ENCODE results near the gene SARDH. TPM values are rescaled to one million over a fixed set of nuclear protein-coding genes. Genes with fewer than 3 reads are reported as not detected.

Gene SARDH
- total and polyA plus RNA-seq, 2 of the 13 experiments (the other 11 are each of a cell fraction or from before 2014, with no cell fraction given) = 11.6 to 34.9 TPM

DNA sequence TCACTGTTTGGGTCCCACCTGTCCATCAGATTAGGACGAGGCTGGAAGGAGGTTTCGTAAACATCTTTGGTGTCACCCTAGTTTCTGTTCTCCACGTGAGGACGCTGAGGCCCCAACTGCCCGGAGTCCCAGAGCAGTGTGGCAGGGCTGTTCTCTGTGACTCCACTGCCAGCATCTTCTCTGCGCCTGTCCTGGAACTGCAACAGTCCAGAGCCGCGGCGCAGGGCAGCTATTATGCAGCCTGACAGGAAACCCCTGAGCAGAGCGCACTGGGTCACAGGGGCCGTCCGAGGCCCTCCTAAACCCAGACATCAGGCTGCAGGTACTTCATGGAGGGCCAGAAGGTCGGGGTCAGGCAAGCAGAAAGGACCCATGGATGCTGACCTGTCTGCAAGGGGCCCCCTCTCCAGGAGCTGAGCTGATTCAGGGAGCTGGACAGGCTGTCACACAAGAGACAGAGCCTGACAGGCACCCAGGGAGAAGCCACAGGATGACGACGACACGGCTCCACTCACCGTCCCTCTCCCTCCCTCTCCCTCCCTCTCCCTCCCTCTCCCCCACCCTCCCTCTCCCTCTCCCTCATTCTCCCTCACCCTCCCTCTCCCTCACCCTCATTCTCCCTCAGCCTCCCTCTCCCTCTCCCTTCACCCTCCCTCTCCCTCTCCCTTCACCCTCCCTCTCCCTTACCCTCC is 70.2 kb downstream of the SARDH start:
- Histone ChIP-seq H3K36me3 (replicated peaks in 1 of 2; ENCODE audit: control insufficient read depth in 1 of 2, insufficient read depth in 2 of 2, low read length in 2 of 2) (peaks cover 8 to 19% of the 10 kb centered on the region in 2 experiments; a peak in 4 of 5 replicates), H3K9me3 (ENCODE audit: low read length) (no peaks in the 10 kb centered on the region), H3K4me3 (replicated peaks in 1 of 3; ENCODE audit: insufficient read depth in 1 of 3, low read depth in 2 of 3, low read length in 3 of 3) (no peak overlapping the region), H3K9ac (ENCODE audit: insufficient read depth, low read depth, low read length) (no peak overlapping the region), H3K4me2 (ENCODE audit: low read depth, low read length) (no peak overlapping the region), H4K20me1 (ENCODE audit: insufficient read depth, low read length) (no peaks in the 10 kb centered on the region), H2AFZ (ENCODE audit: low read length) (no peak overlapping the region), H3K4me1 (ENCODE audit: insufficient read depth, low read length) (no peaks in the 10 kb centered on the region), H3K27me3 (ENCODE audit: control insufficient read depth in 1 of 2, insufficient read depth in 2 of 2, low read length in 2 of 2) (no peaks in the 10 kb centered on the region), H3K27ac (ENCODE audit: extremely low read length, insufficient read depth, low read length) (no peak overlapping the region), H3K79me2 (ENCODE audit: insufficient read depth, low read length) (no peaks in the 10 kb centered on the region)
- POLR2A ChIA-PET = interaction anchor here (1.1 kb wide), 1 partner anchor 70 kb away, joined by 3 read pairs; the partner anchor contains the start of gene SARDH
- TF ChIP-seq ARNTL (CRISPR knock-in tag; IDR thresholded peaks at IDR 0.05) = no peak
- no peak for TF ChIP-seq ZNF646 (CRISPR knock-in tag; IDR thresholded peaks at IDR 0.05)
- TF ChIP-seq ZBTB20 (CRISPR knock-in tag; IDR thresholded peaks at IDR 0.05; ENCODE audit: borderline replicate concordance, low read depth) = no peak
- TF ChIP-seq ELF4 (CRISPR knock-in tag; IDR thresholded peaks at IDR 0.05; ENCODE audit: borderline replicate concordance) = no peak
- TF ChIP-seq ZNF496 (CRISPR knock-in tag; IDR thresholded peaks at IDR 0.05; ENCODE audit: insufficient replicate concordance) = no peak
- peak; percentile 69 for TF ChIP-seq HNRNPK (IDR thresholded peaks at IDR 0.05; ENCODE audit: low read depth, low read length, poor library complexity, severe bottlenecking)
- no peak for TF ChIP-seq ZSCAN30 (CRISPR knock-in tag; IDR thresholded peaks at IDR 0.05)
- no peak for TF ChIP-seq ATF1 (CRISPR knock-in tag; IDR thresholded peaks at IDR 0.05)
- TF ChIP-seq PCBP1 (IDR thresholded peaks at IDR 0.05; ENCODE audit: borderline replicate concordance, low read depth, low read length) = 0 out of 2 replicates have a peak, but pooled peaks have one; percentile 77
- no peak for TF ChIP-seq NR2F2 (IDR thresholded peaks at IDR 0.05; ENCODE audit: borderline replicate concordance, low read depth)
- CTCF ChIA-PET (ENCODE audit: low intra/inter-chr PET ratio, low total read pairs) = no interaction called here
- DNase-seq (ENCODE audit: low spot score) = no peak
- 87% methylated on average over 7 of the region's 17 CpGs for WGBS (ENCODE audit: low lambda C conversion rate)
- ATAC-seq = peak; percentile 13
- no TSS peak for BruUV-seq (replicated peaks)
- intact Hi-C loops (cut with micrococcal nuclease; ENCODE audit: unreplicated experiment) = no loop called here
- in situ Hi-C loops (cut with HindIII; ENCODE audit: extremely low pct_ligation_motif_present, low pct_unique_long_range_greater_than_20kb) = no loop called here
- FAIRE-seq = no peak
